AG09309 (cell line): ENCODE data around the gene SPOCK3.

Source experiments
- DNase-seq: peaks from one replicate; pipeline ENCODE4 v3.0.0-alpha.2; 2010; ENCODE audit warnings: low read depth
- H3K4me3 ChIP-seq: 2 replicates; pipeline ENCODE4 v1.5.1; 2011; ENCODE audit warnings: mild to moderate bottlenecking, low read depth, low read length, moderate library complexity; ENCODE audit not compliant: control insufficient read depth
- CTCF ChIP-seq: IDR thresholded peaks from 2 replicates; pipeline ENCODE4 v1.5.1; 2011; ENCODE audit warnings: mild to moderate bottlenecking, low read depth, low read length, inconsistent platforms; ENCODE audit not compliant: insufficient read depth, control insufficient read depth; ENCODE audit errors: missing control alignments

Gene SPOCK3

DNA sequence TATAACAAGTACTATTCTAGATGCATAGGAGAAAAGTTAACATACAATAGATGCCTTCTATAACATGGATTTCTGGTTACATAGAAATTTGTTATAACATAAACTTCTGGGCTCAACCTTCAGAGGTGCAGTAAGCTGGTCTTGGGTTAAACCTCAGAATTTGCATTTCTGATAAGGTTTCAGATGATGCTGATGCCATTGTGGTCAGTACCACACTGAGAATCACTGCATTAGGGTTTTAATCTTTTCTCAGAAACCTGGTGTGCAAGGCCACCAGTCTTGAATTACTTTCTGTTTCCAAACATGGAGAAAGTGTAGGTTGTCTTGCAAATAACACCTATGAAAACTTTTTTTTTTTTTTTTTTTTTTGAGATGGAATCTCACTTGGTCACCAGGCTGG, 146.2 kb downstream of the SPOCK3 start:
- no peak for DNase-seq
- no peak for TF ChIP-seq CTCF
- no peak overlapping the region for H3K4me3 ChIP-seq

DNA sequence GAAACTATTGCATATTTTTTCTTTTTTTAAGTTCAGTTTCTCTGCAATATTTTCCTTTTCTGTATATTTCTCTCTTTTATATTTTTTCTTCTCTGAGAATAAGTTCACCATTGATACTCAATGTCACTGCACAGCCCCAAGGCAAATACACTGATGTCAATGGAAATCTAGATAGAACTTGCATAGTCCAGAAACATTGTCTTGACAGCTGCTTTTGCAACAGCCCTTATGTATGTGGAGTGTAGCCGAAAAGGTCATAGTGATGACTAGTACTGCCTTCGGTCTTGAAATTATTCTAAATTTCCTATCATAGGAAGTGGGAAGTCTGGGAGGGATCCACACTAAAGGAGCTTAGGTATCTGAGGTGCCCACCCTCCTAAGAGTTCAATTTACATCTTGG, 150.0 kb downstream of the SPOCK3 start:
- DNase-seq: no peak
- no peak for TF ChIP-seq CTCF

GRCh38 chr4:167079762-167080161, 154.5 kb downstream of the SPOCK3 start:
- DNase-seq: no peak
- H3K4me3 ChIP-seq: no peak overlapping the region
- TF ChIP-seq CTCF: no peak

More for the DNA sequence above, 150.0 kb downstream of the SPOCK3 start:
- H3K4me3 ChIP-seq: no peak overlapping the region

- H3K4me3 ChIP-seq: no peak overlapping the region
- DNase-seq: no peak
- TF ChIP-seq CTCF: no peak
These were observed 181.6 kb downstream of the SPOCK3 start for GRCh38 chr4:167052631-167053091.

DNA sequence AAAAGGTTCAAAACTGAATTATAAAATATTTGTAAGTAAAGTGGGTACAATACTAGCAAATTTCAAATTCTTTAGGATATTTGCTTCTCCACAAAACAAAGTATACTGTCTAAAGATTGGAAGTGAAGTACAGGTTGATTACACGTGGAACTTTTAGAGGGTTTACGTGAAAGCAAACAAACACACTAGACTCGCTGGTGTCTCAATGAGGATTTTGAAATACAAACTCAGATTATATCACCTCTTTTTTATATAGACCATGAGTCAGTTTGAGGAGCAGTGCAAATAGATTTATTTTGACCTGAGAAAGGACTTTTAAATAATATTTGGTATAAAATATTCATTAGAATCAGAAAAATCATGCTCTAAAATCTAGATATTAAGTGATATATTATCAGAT, 185.0 kb downstream of the SPOCK3 start:
- TF ChIP-seq CTCF: no peak
- H3K4me3 ChIP-seq: no peak overlapping the region
- no peak for DNase-seq

GRCh38 chr4:167041524-167041923, 192.8 kb downstream of the SPOCK3 start:
- no peak overlapping the region for H3K4me3 ChIP-seq
- TF ChIP-seq CTCF: no peak
- DNase-seq: no peak

- H3K4me3 ChIP-seq: no peak overlapping the region
- no peak for DNase-seq
- TF ChIP-seq CTCF: no peak
These were observed 198.9 kb downstream of the SPOCK3 start for GRCh38 chr4:167035390-167035789.
